ENCODE measurements around the gene AHCYL2. TPM values are rescaled to one million over a fixed set of nuclear protein-coding genes. Genes with fewer than 3 reads are reported as not detected.
A peak's percentile ranks its signal among the peaks of the same experiment; 100 is the strongest.
"Not testable (repeated sequence)": the region's sequence is repeated elsewhere in the genome, so short reads cannot be mapped to it uniquely, and the experiment has no call there.

The AHCYL2 gene
- total and polyA plus RNA-seq, 12 donors: 2.5 to 7.7 (median 5.6) TPM

DNA sequence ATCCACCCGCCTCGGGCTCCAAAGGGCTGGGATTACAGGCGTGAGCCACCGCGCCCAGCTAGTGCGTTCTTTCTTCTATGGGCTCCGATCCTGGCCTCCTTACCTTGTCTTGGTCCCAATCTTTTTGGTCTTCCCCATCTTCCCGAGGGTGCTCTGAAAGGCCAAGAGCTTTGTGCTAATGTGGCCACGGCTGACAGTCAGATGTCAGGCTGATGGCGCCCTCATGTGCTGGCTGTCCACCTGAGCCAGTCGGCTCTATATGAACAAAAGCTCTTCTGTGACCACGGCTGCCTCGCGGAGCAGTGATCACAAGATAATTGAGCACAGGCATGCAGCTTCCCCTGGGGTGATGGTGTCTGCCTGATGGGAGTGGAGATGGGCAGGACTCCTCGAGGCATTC lies 11.0 kb upstream of the AHCYL2 start:
- Histone ChIP-seq H3K4me1 (peaks cover 0 to 5% (median 3%) of the 10 kb centered on the region in 9 donors), H3K4me3 (no peak overlapping the region), H3K36me3 (peaks cover 0 to 30% (median 0%) of the 10 kb centered on the region in 9 donors), H3K9me3 (no peaks in the 10 kb centered on the region), H3K27me3 (no peaks in the 10 kb centered on the region), H3K27ac (no peak overlapping the region)
- intact Hi-C loops (cut with DNase I): loop anchor here in 8 of 10 donors (5.0 to 10.0 kb wide), 6 partner anchors 47 to 309 kb away; no protein-coding TSS in a partner anchor
- DNase-seq (no peak), ATAC-seq (no peak)
- 61% methylated on average over 15 of the region's 15 CpGs for WGBS, 2 donors
- TF ChIP-seq CTCF (IDR thresholded peaks at IDR 0.05): no peak

GRCh38 chr7:129215691-129216090 lies 9.1 kb upstream of the AHCYL2 start:
- not testable (repeated sequence) for H3K4me1 ChIP-seq, ATAC-seq, H3K27ac ChIP-seq, H3K4me3 ChIP-seq, H3K27me3 ChIP-seq, H3K9me3 ChIP-seq, DNase-seq
- peaks cover 0 to 21% (median 0%) of the 10 kb centered on the region in 9 donors for H3K36me3 ChIP-seq
- intact Hi-C loops (cut with DNase I): loop anchor here in 8 of 10 donors (5.0 to 10.0 kb wide), 6 partner anchors 82 to 311 kb away; no protein-coding TSS in a partner anchor
- WGBS, 2 donors: 95 to 96% methylated on average over 13 to 15 of the region's 15 CpGs

DNA sequence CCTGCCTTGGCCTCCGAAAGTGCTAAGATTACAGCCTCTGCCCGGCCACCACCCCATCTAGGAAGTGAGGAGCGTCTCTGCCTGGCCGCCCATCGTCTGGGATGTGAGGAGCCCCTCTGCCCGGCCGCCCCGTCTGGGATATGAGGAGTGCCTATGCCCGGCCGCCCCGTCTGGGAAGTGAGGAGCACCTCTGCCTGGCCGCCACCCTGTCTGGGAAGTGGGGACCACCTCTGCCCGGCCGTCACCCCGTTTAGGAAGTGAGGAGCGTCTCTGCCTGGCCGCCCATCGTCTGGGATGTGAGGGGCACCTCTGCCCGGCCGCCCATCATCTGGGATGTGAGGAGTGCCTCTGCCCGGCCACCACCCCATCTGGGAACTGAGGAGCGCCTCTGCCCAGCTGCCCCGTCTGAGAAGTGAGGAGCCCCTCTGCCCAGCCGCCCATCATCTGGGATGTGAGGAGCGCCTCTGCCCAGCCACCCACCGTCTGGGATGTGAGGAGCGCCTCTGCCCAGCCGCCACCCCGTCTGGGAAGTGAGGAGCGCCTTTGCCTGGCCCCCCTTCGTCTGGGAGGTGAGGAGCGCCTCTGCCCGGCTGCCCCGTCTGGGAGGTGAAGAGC lies 8.6 kb upstream of the AHCYL2 start:
- not testable (repeated sequence) for DNase-seq, H3K4me3 ChIP-seq, H3K27me3 ChIP-seq, H3K27ac ChIP-seq, H3K4me1 ChIP-seq, H3K9me3 ChIP-seq, ATAC-seq
- 94 to 97% methylated on average over 34 of the region's 34 CpGs for WGBS, 2 donors
- peaks cover 0 to 16% (median 0%) of the 10 kb centered on the region in 9 donors for H3K36me3 ChIP-seq
- intact Hi-C loops (cut with DNase I): loop anchor here in 8 of 10 donors (5.0 to 10.0 kb wide), 6 partner anchors 81 to 311 kb away; no protein-coding TSS in a partner anchor

- H3K27me3 ChIP-seq, H3K4me3 ChIP-seq, H3K9me3 ChIP-seq, H3K27ac ChIP-seq, DNase-seq, H3K4me1 ChIP-seq, ATAC-seq: not testable (repeated sequence)
- intact Hi-C loops (cut with DNase I): loop anchor here in 8 of 10 donors (5.0 to 10.0 kb wide), 6 partner anchors 80 to 312 kb away; no protein-coding TSS in a partner anchor
- peaks cover 0 to 11% (median 0%) of the 10 kb centered on the region in 9 donors for H3K36me3 ChIP-seq
- WGBS, 2 donors: 71 to 81% methylated on average over 7 to 8 of the region's 8 CpGs
Measured at GRCh38 chr7:129216821-129217416, 7.9 kb upstream of the AHCYL2 start.

DNA sequence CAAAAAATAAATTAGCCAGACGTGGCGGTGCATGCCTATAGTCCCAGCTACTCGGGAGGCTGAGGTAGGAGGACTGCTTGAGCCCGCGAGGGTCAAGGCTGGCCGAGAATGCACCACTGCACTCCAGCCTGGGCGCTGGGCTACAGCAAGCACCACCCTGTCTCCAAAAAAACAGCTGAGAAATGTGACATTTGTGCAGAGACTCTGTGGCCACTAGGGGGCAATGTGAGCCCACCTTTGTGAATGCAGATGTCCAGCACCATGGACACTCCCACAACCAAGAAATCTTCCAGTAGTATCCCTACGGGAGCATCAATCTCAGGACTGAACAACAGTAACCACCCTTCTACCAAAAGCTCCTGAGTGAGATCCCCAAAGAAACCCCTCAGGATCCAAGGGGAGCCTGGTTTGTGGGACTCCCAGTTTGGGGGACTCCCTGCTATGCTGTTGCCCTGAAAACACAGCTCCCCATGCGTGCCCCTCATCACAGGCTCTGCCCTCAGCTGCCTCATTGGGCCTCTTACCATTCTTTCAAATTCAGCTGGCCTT lies 6.2 kb upstream of the AHCYL2 start:
- ATAC-seq: peak; percentile 81 to 95 (median 90)
- TF ChIP-seq CTCF (IDR thresholded peaks at IDR 0.05): peak; percentile 85 to 96 (median 89)
- 11 to 13% methylated on average over 9 of the region's 9 CpGs for WGBS, 2 donors
- Histone ChIP-seq H3K4me3 (no peak overlapping the region), H3K4me1 (peaks cover 0 to 13% (median 0%) of the 10 kb centered on the region in 9 donors), H3K27ac (no peak overlapping the region), H3K27me3 (no peaks in the 10 kb centered on the region), H3K36me3 (no peaks in the 10 kb centered on the region), H3K9me3 (no peaks in the 10 kb centered on the region)
- intact Hi-C loops (cut with DNase I): loop anchor here (1.0 to 10.0 kb wide), 11 partner anchors 52 to 314 kb away; no protein-coding TSS in a partner anchor
- peak; percentile 73 to 86 for DNase-seq

DNA sequence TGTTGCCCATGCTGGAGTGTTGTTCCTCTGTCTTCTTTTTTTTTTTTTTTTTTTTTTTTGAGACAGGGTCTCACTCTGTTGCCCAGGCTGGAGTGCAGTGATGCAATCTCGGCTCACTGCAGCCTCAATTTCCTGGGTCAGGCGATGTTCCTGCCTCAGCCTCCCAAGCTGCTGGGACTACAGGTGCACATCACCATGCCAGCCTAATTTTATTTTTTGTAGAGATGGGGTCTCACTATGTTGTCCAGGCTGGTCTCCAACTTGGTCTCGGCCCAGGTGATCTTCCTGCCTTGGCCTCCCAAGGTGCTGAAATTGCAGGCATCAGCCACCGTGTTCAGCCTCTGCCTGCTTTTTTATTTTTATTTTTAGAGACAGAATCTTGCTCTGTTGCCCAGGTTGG lies 5.7 kb upstream of the AHCYL2 start:
- peaks cover 0 to 18% (median 3%) of the 10 kb centered on the region in 9 donors for H3K4me1 ChIP-seq
- not testable (repeated sequence) for ATAC-seq

More for the DNA sequence above, 5.7 kb upstream of the AHCYL2 start:
- not testable (repeated sequence) for H3K9me3 ChIP-seq, H3K4me3 ChIP-seq, DNase-seq, H3K27me3 ChIP-seq, H3K27ac ChIP-seq, H3K36me3 ChIP-seq
- intact Hi-C loops (cut with DNase I): loop anchor here in 9 of 10 donors (2.0 to 10.0 kb wide), 10 partner anchors 52 to 314 kb away; no protein-coding TSS in a partner anchor
- WGBS, 2 donors: 88 to 91% methylated on average over 4 of the region's 4 CpGs

Data from heart right ventricle (tissue), 16 donors.